C4-2B (cell line): ENCODE measurements around the gene CILP2.

Experiments
- CTCF ChIP-seq: fragments of 450-650 bp; conservative IDR thresholded peaks from 2 replicates; pipeline ENCODE4 v1.5.1; 2017; ENCODE audit warnings: mild to moderate bottlenecking
- ZFX ChIP-seq: fragments of 450-650 bp; IDR thresholded peaks from 2 replicates; pipeline ENCODE4 v1.6.1; 2017

GRCh38 chr19:19587771-19588170, 49.7 kb downstream of the CILP2 start:
- no peak for TF ChIP-seq CTCF
- TF ChIP-seq ZFX, result no peak
